HG02981 (cell line): ENCODE measurements around the gene S100A7.
"Not testable (repeated sequence)": the region's sequence is repeated elsewhere in the genome, so short reads cannot be mapped to it uniquely, and the experiment has no call there.

ENCODE experiments used
- ATAC-seq: cut with Tn5 transposase; IDR thresholded peaks from one replicate; pipeline ENCODE4 v1.9.1; 2021; ENCODE audit warnings: mild to moderate bottlenecking, moderate library complexity; ENCODE audit not compliant: unreplicated experiment

Gene S100A7

DNA sequence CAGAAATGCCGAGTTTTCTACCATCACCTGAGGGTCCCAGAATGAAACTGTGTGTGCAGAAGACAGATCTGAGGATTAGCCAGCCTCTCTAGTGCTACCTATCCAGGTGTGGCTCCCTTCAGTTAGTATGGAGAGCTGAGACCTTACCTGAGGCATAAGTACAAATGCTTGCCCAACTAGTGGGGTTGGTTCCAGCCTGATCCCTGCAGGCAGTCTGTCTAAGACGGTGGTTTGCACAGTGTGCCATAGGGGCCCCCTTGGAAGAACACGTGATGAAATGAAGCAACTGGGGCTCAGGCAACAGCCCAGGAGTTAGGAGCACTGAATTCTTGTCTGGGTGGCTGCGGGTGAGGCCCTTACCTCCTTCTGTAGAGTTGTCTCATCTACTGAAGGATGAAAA, 28.5 kb downstream of the S100A7 start:
- no peak for ATAC-seq

DNA sequence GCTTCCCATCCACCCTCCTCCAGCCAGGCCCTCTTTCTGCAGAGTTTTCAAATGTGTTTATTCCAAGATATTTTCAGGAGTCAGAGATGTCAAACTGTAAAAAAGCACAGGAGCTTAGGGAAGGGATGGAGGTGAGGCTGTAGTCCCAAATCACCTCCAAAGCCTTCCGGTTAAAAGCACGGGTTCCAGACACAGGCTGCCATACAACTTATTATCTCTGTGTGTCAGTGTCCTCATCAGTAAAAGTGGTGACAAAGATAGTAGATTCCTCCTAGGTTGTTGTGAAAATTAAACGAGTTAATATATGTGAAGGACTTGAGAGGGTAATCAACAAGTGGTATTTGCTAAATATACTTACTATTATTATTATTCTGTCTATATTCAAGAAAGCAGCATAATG, 29.0 kb downstream of the S100A7 start:
- ATAC-seq: no peak

DNA sequence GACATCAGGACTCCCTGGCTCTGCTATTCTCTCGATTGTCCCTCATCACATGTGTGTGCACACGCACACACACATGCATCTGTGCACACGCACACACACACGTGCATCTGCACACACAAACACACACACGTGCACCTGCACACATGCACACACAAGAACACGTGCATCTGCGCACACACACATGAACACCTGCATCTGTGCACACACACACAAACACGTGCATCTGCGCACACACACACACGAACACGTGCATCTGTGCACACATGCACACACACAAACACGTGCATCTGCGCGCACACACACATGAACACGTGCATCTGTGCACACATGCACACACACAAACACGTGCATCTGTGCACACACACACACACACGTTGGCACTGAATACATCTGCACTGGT, 29.4 kb downstream of the S100A7 start:
- ATAC-seq: no peak

DNA sequence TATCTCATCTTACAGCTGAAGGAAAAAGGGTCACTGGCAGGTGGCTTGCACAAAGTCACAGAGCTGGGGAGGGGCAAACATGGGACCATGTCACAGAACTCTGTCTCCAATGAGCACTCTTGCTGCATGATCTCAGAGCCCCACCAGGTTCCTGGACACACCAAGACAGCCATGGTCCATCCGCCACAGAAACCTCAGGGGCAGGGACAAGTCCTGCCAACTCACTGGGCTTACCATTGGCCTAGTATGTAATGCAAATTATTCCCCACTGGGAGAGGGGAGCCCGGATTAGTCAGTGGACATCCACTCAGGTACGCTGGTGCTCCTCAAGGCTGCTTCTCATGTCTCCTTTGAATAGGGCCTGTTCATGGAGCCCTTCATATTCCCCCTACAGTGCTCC, 29.9 kb downstream of the S100A7 start:
- ATAC-seq: no peak

DNA sequence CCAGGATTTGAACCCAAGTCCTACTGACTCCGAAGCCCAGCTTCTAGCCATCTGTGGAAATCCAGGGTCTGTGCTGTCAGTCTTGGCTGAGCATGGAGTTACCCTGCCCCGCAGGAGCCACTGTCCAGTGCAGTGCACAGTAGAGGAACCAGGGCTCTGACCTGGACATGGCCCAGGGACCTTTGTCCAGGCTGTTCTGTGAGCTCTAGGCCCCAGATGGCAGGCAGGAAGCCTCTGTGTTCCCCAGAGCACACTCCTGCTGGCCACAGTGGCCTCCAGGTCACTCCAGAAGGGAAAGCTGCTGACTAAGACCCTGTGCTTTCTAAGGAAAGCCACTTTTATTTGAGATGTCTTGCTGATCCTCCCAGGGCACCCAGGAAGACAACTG, 30.3 kb downstream of the S100A7 start:
- no peak for ATAC-seq

DNA sequence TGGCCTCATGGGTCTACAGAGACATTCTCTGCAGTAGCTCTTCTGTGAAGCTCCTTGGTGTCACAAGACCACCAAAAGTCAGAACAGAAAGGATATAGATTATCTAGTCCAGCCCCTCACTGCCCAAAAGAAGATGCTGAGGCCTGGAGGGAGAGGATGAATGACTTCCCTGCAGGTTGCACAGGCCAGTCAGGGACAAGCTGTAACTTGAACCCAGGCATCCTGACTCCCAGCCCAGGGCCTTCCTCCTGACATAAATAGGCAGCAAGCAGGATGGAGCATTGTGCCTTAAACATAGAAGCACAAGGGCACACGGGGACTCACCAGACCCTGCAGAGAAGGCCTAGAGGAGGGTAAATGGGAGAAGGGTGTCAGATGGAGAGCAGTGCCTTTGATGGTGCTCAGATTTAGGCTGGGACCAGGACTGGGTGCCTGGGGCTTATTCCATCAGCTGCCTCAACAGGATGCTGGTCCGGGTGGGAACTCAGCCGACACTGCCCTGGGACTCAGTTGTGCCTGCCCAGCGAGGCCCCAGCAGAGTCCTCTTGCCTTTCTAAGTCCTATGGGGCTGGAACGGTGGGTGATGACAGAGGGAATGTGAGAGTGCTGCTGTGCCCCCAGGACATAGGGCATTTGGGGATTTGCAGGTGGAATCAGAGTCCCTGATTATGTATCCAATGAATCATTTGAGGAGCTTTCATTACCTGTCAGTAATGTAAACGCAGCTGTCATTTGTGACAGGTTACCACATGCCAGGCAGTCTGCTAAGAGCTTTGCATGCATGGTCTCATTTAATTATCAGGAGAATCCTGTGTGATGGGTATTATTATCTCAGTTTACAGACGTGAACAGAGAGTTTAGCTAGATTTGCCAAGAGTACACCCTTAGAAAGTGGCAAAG, 30.9 kb downstream of the S100A7 start:
- ATAC-seq: no peak

DNA sequence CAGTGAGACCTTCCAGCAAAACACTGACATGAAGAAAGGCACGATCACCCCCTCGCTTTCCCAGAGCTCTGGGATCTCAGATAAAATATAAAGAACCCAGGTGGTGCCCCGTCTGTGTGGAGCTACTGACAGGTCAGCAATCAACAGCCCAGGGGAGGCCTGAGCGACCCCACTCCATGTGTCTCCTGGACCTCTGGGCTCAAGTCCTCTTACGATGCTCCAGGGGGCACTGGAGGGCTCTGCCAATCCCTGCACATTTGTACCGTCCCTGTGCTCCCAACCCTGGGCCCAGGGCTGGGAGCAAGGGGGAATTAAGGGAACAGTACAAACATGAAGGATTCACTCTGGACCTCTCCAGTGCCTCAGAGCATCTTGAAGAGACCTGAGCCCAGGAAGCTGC, 31.7 kb downstream of the S100A7 start:
- ATAC-seq: no peak

DNA sequence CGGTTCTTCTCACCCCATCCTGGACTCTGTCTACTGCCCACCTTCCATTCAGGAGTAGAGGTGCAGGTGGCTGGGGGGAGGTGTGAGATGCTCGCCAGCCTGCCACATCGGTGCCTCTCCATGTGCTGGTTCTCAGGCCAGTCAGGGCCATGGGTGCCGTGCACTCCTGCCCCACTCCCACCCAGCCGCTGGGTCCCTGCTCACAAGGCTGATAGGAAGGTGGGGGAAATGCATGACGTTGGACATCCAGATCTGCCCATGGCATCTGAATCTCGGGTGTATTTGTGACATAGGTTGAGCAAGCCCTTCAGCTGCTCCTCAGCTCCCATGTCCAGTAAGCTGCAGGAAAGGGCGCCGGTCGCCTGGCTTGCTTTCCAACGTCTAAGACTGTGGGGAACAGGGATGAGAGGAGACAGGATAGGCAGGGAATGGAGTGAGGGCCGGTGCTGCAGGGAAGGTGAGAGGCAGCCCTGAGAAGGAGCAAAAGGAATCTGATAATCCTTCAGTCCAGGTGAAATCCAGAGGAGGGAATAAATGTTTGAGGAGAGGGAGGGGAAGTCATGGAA, 32.3 kb downstream of the S100A7 start:
- ATAC-seq: no peak

DNA sequence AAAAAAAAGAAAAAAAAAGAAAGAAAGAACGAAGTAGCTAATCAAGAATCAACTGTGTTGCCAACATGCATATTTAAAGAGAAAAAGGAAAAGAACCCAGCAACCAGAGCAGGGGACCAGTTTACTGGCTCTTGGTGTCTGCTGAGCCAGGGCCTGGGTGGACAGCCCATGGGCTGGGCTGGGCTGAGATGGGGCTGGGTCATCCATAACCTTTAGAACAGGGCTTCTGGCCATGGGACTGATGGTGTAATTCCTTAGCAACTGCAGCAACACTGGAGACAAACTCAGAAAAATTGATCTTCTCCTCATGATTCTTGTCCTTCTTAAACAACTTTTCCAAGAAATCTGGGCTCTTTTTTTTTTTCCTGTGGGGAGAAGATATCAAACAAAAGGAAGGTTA, 33.6 kb downstream of the S100A7 start:
- ATAC-seq: no peak

DNA sequence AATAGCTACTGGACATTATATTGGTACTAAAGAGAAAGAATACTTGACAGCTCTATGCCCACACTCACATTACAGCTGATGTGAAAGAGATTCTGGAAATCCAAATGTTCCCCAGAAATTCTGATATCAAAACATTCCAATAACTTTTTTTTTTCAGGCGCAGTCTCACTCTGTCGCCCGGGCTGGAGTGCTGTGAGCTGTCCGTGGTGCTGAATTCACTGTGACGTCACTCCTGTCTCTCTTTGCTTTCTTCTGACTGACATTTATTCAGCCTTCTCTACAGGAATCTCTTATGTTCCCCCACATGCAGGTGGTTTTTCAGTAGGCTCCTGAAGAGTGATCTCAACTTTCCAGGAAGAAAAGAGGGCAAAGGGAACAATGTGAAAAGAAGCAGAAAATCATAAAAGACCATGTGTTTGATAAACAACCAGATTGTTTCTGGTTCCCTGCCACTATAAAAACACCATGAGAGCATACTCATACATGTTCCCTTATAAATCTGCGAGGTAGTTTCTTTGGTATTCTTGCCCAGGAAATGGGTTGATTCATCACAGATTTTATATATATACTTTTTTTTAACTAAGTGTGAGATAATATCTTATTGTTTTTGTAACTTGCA, 37.9 kb downstream of the S100A7 start:
- ATAC-seq: no peak

DNA sequence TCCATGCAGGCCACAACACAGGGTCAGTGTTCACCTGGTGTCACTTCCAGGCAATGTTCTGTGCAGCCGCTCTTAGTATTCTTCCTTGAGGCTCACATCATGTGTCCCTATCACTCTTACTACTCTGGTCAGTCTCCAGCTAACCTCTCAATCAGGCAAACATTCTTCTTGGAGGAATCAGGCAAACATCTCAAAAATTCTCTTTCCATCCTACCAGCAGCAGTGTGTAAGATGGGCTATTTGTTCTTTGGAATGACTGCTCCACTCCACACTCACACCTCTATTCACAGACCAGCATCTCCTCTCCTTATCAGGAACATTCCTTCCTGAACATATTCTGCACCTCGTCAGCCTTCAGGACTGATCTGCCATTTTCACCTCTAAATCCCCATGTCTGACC, 40.1 kb downstream of the S100A7 start:
- no peak for ATAC-seq

DNA sequence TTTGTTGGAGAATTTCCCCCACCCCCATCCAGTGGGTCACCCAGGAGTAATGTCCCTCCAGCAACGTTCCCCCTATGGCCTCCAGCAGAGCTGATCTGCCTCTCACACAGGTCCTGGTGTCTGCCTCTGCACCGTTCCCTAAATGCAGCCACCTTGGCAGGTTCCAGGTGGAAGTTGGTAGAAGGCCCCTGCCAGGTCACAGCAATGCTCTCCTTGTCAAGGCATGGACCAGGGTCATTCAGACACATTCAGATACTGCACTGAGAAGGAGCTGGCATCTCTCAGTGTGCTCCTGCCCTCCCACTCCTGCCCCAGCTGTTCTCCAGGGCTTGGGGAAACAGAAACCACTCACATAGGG, 41.0 kb downstream of the S100A7 start:
- not testable (repeated sequence) for ATAC-seq

DNA sequence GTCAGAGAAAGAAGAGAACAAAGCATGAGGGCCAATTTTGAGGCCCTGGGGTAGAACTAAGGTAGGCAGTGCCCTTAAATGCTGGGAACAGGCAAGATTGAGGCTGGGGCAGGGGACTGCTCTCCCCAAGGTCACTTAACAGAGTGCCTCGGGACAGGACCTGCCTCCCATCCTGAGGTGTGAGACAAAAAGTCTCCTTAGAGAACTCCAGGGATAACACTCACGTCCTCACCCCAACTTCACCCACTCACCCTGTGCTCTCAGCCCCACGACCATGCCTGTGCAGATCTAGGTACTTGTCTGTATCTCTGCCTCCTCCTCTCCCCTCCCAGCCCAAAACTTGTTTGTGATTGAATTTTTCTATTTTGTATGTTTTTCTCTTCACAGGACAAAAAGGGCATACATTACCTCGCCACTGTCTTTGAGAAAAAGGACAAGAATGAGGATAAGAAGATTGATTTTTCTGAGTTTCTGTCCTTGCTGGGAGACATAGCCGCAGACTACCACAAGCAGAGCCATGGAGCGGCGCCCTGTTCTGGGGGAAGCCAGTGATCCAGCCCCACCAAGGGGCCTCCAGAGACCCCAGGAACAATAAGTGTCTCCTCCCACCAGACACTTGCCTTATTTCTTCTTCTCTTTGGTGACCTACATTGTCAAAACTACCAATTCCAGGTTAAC, 41.6 kb downstream of the S100A7 start:
- ATAC-seq: not testable (repeated sequence)

DNA sequence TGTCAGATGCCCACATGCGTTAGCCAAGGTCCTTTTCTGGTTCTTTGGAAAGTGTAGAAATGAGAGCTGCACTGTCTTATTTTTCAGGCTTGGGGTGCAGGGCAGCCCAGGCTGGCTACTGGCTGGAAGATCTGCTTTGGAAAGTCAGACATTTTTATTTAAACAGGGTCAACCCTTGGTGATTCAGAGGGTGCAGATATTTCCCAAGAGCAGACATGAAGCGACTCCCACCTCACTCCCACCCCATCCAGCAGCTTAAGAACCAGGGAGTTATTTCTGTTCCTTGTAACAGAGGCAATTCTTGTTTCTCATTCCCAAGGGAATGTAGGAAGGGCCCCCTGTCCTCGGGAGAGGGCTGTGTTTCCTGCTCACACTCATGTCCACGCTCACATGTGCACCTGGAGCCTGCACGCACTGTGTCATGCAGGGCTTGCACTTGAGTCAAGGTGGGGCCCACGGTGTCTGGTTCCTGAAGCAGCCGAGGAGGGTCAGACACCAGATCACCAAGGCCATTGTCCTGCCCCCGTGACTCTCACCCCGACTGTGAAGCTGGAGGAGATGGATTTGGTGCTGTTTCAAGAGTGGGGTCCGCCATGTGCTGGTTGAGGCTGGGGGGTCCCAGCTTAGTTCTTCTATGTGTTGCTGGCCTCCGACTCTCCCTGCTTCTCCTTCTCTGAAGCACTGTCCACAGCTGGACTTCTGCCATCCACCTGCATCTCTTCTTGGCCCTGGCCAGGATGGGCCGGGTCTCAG, 43.1 kb downstream of the S100A7 start:
- no peak for ATAC-seq

DNA sequence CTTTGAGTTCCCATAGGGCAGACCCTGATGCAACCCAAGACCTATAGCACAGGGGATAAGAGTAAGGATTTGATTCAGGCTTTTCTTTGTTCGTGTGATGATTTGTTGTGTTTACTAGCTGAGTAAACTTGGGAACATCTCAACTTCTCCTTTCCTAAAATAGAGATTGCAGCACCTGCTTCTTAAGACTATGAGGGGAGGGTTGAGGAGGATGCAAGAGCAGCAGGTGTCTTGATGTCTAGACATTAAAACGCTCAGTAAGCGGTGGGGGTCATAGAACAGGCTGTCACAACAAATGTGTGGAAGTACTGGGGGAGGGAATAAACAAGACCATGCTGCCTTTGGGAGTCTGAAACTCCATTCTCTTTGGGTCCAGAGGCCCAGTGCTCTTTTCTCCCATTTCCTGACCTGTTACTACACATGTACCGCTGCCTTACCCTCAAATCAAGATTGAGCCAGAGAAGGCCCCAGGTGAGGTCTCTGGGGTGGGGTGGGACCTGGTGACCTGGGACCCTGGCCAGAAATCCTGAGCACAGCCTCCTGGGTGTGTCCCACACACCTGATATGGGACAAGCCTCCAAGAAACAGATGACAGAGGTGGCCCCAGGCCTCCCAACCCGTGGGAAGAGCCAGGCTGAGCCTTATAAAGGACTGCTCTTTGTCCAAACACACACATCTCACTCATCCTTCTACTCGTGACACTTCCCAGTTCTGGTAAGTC, 44.4 kb downstream of the S100A7 start, which contains the start of gene S100A7A:
Gene S100A7A, plus strand, starts transcription at position 671 of the 721 bp plus-strand sequence. CDS start 1,563 bp downstream, outside the sequence.
- ATAC-seq: no peak

DNA sequence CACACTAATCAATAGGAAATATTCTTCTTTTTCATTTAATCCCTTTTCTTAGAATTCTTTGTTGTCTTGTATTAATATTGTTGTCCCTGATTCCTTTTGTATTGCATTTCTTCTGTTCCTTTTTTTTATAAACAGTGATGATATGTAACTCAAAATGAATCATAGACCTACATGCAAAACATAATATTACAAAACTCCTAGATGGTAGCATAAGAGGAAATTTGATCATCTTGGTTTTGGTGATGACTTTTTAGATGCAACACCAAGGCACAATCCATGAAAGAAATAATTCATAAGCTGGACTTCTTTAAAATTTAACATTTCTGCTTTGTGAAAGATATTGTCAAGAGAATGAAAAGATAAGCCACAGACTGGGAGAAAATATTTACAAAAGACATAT, 46.5 kb downstream of the S100A7 start:
- ATAC-seq: not testable (repeated sequence)
